CD4-positive, alpha-beta memory T cell (primary cell): ENCODE data around the gene ENGASE. TPM values are rescaled to one million over a fixed set of nuclear protein-coding genes. Genes with fewer than 3 reads are reported as not detected.

Source experiments
- CTCF ChIA-PET: fragments of 350-600 bp; sonication (Branson Sonifier 250); formaldehyde crosslinking; loops from one replicate; lab custom pipeline; 2021; ENCODE audit warnings: inconsistent platforms; ENCODE audit not compliant: partially characterized antibody; lab: Charles Lee
- POLR2A ChIA-PET: fragments of 350-600 bp; sonication (Branson Sonifier 250); formaldehyde crosslinking; loops from one replicate; lab custom pipeline; 2021; ENCODE audit not compliant: partially characterized antibody; lab: Charles Lee
- DNase-seq, 5 donors: peaks; one replicate each; pipeline versions ENCODE4 v3.0.0 to v3.0.0-alpha.2; 2020 to 2022; ENCODE audit warnings: mixed read lengths in 1 of 5
- H3K27ac ChIP-seq: one replicate; pipeline ENCODE4 v1.7.0; 2013; ENCODE audit warnings: low read depth, low read length
- H3K27me3 ChIP-seq: 2 replicates; pipeline ENCODE4 v1.7.0; 2013; ENCODE audit warnings: mild to moderate bottlenecking, low read length, moderate library complexity; ENCODE audit not compliant: insufficient read depth
- H3K36me3 ChIP-seq: 2 replicates; pipeline ENCODE4 v1.7.0; 2013; ENCODE audit warnings: mild to moderate bottlenecking, low read length, moderate library complexity; ENCODE audit not compliant: insufficient read depth
- H3K4me1 ChIP-seq: 2 replicates; pipeline ENCODE4 v1.7.0; 2013; ENCODE audit warnings: mild to moderate bottlenecking, low read length, moderate library complexity; ENCODE audit not compliant: insufficient read depth
- H3K4me3 ChIP-seq, 2 donors: one replicate each; pipeline ENCODE4 v1.7.0; 2013; ENCODE audit warnings: low read length in 2 of 2, mild to moderate bottlenecking in 1 of 2
- H3K9me3 ChIP-seq, 2 donors: one replicate each; pipeline ENCODE4 v1.7.0; 2013; ENCODE audit warnings: low read length in 2 of 2, control low read depth in 1 of 2; ENCODE audit not compliant: control insufficient read depth in 1 of 2
- H3K27ac Mint-ChIP-seq, 7 donors: one replicate each; pipeline ENCODE4 v1.8.0; 2020 to 2021; ENCODE audit warnings: mixed read lengths in 7 of 7, mild to moderate bottlenecking in 6 of 7, inconsistent platforms in 3 of 7, moderate library complexity in 3 of 7
- H3K27me3 Mint-ChIP-seq, 2 donors: one replicate each; pipeline ENCODE4 v1.8.0; 2020 to 2021; ENCODE audit warnings: mixed read lengths in 2 of 2
- H3K36me3 Mint-ChIP-seq, 2 donors: one replicate each; pipeline ENCODE4 v1.8.0; 2020 to 2021; ENCODE audit warnings: mixed read lengths in 2 of 2, inconsistent platforms in 1 of 2, mild to moderate bottlenecking in 1 of 2
- H3K4me1 Mint-ChIP-seq, 4 donors: one replicate each; pipeline ENCODE4 v1.8.0; 2020 to 2021; ENCODE audit warnings: mixed read lengths in 4 of 4, mild to moderate bottlenecking in 1 of 4
- H3K4me3 Mint-ChIP-seq, 8 donors: one replicate each; pipeline ENCODE4 v1.8.0; 2020 to 2021; ENCODE audit warnings: mixed read lengths in 8 of 8, mild to moderate bottlenecking in 7 of 8, moderate library complexity in 6 of 8, inconsistent platforms in 3 of 8
- H3K9me3 Mint-ChIP-seq, 8 donors: one replicate each; pipeline ENCODE4 v1.8.0; 2020 to 2021; ENCODE audit warnings: mixed read lengths in 8 of 8, mild to moderate bottlenecking in 5 of 8, inconsistent platforms in 3 of 8, moderate library complexity in 1 of 8
- intact Hi-C: fragments of 100-400 bp; cut with micrococcal nuclease; formaldehyde crosslinking; loops from one replicate; pipeline ENCODE4 v1.15.1; 2023
- polyA plus RNA-seq, 2 donors: library from polyadenylated mRNA; unstranded; fragments of 300-500 nt; fragmentation: Illumina TruSeq; gene quantifications; one replicate each; pipeline ENCODE4 v1.2.3, GENCODE V29; 2021
- total RNA-seq, 2 experiments: library from RNA; stranded (reverse); gene quantifications; one replicate each; pipeline ENCODE4 v1.2.3, GENCODE V29; 2021

Gene ENGASE
- total and polyA plus RNA-seq, 4 experiments from 2014 or later = 2.7 to 150 (median 75.8) TPM

DNA sequence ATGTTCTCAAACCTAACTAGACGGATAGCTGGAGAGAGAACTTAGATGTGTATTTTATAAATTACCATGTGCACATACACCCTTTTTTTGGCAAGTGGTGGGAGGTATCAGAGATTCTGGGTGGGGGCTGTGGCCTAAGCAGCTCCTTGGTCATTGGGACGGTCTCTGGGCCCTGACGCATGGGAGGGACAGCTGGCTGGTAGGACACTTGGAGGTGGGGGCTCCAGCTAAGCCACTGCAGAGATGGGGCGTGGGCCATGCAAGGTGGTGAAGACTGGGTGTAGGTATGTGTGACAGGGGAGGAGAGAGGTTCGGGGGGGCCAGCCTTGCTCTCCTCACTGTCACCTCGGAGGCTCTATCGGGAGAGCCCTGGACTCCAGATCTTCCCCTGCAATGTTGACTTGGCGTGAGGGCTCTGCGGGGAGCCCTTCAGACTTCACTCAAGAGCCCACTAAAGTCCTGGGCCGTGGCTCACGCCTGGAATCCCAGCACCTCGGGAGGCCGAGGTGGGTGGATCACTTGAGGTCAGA is 33.5 kb upstream of the ENGASE start:
- H3K4me1 Mint-ChIP-seq = peaks cover 0 to 11% (median 6%) of the 10 kb centered on the region in 4 donors
- no peak overlapping the region for H3K4me3 Mint-ChIP-seq
- intact Hi-C loops = no loop called here
- Histone ChIP-seq H3K9me3 (no peaks in the 10 kb centered on the region), H3K36me3 (no peaks in the 10 kb centered on the region), H3K4me3 (no peak overlapping the region), H3K27ac (no peak overlapping the region), H3K4me1 (no peaks in the 10 kb centered on the region), H3K27me3 (no peaks in the 10 kb centered on the region)
- H3K9me3 Mint-ChIP-seq = no peaks in the 10 kb centered on the region
- H3K27me3 Mint-ChIP-seq = peaks cover 15 to 20% of the 10 kb centered on the region in 2 donors
- DNase-seq = no peak
- ChIA-PET CTCF (interaction anchor here (0.8 kb wide), 1 partner anchor 8 kb away, joined by 3 read pairs; no protein-coding TSS in a partner anchor), POLR2A (no interaction called here)
- no peak overlapping the region for H3K27ac Mint-ChIP-seq
- H3K36me3 Mint-ChIP-seq = no peaks in the 10 kb centered on the region

DNA sequence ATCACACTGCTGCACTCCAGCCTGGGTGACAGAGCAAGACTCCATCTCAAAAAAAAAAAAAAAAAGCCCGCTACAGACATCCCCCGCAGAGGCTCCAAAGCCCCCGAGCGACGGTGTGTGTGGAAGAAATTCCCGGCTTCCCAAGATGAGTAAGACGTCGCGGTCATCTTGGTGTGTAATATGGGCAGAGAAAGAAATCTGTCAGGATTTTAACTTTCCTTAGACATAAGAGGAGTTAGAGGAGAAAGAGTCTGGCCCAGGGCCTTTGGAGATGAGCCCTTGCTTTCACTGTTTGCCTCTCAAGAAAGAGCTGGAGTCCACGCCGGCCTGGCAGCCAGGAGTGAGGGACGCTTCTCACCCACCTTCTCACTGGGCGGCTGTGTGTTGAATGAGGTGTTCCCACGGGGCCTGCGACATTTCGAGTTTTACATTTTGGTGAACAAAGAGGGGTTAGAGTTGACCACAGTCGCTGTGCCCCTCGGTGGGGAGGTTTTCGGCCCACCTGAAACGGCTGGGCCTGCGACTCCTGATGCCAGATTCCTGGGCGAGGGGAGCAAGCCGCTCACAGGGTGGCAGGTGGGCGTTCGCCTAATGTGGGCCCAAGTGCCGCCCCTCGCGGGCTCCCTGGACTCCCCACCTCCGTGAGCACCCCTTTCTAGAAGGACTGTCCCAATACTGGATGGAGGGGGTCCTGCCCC is 32.8 kb upstream of the ENGASE start:
- peaks cover 16 to 20% of the 10 kb centered on the region in 2 donors for H3K27me3 Mint-ChIP-seq
- DNase-seq = no peak
- no peak overlapping the region for H3K4me3 ChIP-seq
- H3K4me1 ChIP-seq = no peaks in the 10 kb centered on the region
- ChIA-PET CTCF (interaction anchor here (0.7 to 1.1 kb wide), 2 partner anchors 33 to 359 kb away, joined by 3 read pairs; partner anchors contain the start of gene ENGASE), POLR2A (interaction anchor here (0.8 kb wide), 1 partner anchor 19 kb away, joined by 3 read pairs; no protein-coding TSS in a partner anchor)
- intact Hi-C loops = loop anchor here (1.0 kb wide), 2 partner anchors 23 to 49 kb away; no protein-coding TSS in a partner anchor
- no peaks in the 10 kb centered on the region for H3K36me3 Mint-ChIP-seq
- no peaks in the 10 kb centered on the region for H3K9me3 Mint-ChIP-seq
- H3K4me1 Mint-ChIP-seq = peaks cover 0 to 11% (median 6%) of the 10 kb centered on the region in 4 donors
- no peaks in the 10 kb centered on the region for H3K36me3 ChIP-seq
- no peak overlapping the region for H3K27ac ChIP-seq
- H3K27ac Mint-ChIP-seq = no peak overlapping the region
- H3K27me3 ChIP-seq = no peaks in the 10 kb centered on the region
- no peak overlapping the region for H3K4me3 Mint-ChIP-seq
- H3K9me3 ChIP-seq = no peaks in the 10 kb centered on the region

DNA sequence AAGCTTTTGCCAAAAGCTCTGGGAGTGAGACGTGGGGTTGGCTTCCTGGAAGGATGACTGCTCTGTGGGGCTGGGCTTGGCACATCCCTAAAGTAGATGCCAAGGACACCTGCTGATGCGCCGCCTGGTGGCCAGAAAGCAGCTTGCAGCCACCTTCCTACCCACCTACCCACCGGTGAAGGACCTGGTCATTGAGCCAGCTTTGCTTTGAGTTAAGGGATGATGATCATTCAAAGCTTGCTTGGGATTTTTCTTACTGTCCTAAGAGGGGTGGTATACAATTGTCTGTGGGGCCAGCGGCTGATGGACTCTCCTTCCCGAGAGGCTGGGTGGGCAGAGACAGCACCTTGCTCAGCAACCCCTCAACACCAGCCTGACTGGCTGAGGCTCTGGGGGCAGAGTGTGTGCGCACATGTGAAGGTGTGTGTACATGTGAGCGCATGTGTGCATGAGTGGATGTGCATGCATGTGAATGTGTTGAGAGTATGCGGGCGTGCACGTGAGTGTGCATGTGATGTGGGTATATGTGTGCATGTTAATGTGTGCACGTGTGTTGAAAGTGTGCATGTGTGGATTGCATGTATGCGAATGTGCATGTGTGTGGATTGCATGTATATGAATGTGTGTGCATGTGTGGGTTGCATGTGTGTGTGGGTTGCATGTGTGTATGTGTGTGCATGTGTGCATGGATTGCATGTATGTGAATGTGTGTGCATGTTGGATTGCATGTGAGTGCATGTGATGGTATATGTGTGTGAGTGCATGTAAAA is 32.0 kb upstream of the ENGASE start:
- intact Hi-C loops = loop anchor here (1.0 kb wide), 2 partner anchors 23 to 49 kb away; no protein-coding TSS in a partner anchor

DNA sequence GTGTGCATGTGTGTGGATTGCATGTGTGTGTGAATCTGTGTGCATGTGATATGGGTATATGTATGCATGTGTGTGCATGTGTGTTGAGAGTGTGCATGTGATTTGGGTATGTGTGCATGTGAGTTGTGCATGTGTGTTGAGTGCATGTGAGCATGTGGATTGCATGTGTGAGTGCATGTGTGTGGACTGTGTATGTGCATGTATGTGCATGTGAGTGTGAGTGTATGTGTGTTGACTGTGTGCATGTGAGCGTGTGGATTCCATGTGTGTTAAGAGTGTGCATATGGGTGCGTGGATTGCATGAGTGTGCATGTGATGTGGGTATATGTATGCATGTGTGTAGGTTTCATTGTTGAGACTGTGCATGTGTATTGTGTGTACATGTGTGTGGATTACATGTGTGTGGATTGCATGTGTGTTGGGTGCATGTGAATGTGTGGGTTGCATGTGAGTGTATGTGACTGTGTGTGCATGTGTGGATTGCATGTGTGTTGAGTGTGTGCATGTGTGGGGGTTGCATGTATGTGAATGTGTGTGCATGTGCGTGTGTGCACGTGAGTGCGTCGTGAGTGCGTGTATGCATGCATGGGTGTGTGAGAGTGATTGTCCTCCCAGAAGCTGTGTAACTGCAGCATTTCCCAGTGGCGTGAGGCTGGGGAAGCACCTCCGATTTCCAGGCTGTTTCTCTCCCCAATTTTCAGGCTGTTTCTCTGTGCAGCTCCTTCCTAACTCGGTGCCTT is 31.3 kb upstream of the ENGASE start:
- Mint-ChIP-seq H3K4me3 (no peak overlapping the region), H3K36me3 (no peaks in the 10 kb centered on the region), H3K27me3 (peaks cover 16 to 19% of the 10 kb centered on the region in 2 donors), H3K27ac (no peak overlapping the region), H3K4me1 (peaks cover 0 to 11% (median 6%) of the 10 kb centered on the region in 4 donors), H3K9me3 (no peaks in the 10 kb centered on the region)
- DNase-seq = no peak
- no peaks in the 10 kb centered on the region for H3K36me3 ChIP-seq
- H3K27ac ChIP-seq = no peak overlapping the region
- no peaks in the 10 kb centered on the region for H3K4me1 ChIP-seq
- ChIA-PET CTCF (interaction anchor here (1.2 to 2.7 kb wide), 3 partner anchors 9 to 349 kb away, joined by 4 to 20 read pairs (median 5); no protein-coding TSS in a partner anchor), POLR2A (no interaction called here)
- no peaks in the 10 kb centered on the region for H3K27me3 ChIP-seq
- H3K9me3 ChIP-seq = no peaks in the 10 kb centered on the region
- H3K4me3 ChIP-seq = no peak overlapping the region
- intact Hi-C loops = no loop called here

More for the DNA sequence above, 32.0 kb upstream of the ENGASE start:
- no peaks in the 10 kb centered on the region for H3K9me3 ChIP-seq
- no peak overlapping the region for H3K4me3 Mint-ChIP-seq
- no peak overlapping the region for H3K27ac ChIP-seq
- peaks cover 0 to 11% (median 6%) of the 10 kb centered on the region in 4 donors for H3K4me1 Mint-ChIP-seq
- no peaks in the 10 kb centered on the region for H3K27me3 ChIP-seq
- no peaks in the 10 kb centered on the region for H3K36me3 ChIP-seq
- ChIA-PET POLR2A (interaction anchor here (0.8 kb wide), 1 partner anchor 20 kb away, joined by 3 read pairs; no protein-coding TSS in a partner anchor), CTCF (interaction anchor here (0.7 to 1.1 kb wide), 2 partner anchors 32 to 358 kb away, joined by 3 read pairs; partner anchors contain the start of gene ENGASE)
- DNase-seq = peak; percentile 48 to 60 (median 58)
- no peaks in the 10 kb centered on the region for H3K4me1 ChIP-seq
- no peak overlapping the region for H3K4me3 ChIP-seq
- no peak overlapping the region for H3K27ac Mint-ChIP-seq
- no peaks in the 10 kb centered on the region for H3K36me3 Mint-ChIP-seq
- no peaks in the 10 kb centered on the region for H3K9me3 Mint-ChIP-seq
- peaks cover 16 to 20% of the 10 kb centered on the region in 2 donors for H3K27me3 Mint-ChIP-seq

DNA sequence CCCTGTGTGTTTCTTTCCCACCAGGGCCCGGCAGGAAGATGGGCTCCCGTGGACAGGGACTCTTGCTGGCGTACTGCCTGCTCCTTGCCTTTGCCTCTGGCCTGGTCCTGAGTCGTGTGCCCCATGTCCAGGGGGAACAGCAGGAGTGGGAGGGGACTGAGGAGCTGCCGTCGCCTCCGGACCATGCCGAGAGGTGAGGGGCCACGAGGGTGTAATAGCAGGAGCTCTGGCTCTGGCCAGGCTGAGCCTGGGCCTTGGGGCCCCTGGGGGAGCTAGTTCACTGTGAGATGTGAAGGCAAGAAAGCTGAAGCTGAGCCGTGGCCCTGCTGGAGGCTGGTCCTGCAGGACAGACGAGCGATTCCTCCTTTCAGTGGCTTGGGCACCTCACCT is 30.7 kb upstream of the ENGASE start:
- Histone ChIP-seq H3K36me3 (no peaks in the 10 kb centered on the region), H3K4me3 (no peak overlapping the region), H3K4me1 (no peaks in the 10 kb centered on the region), H3K9me3 (no peaks in the 10 kb centered on the region), H3K27me3 (no peaks in the 10 kb centered on the region), H3K27ac (no peak overlapping the region)
- Mint-ChIP-seq H3K27me3 (peaks cover 16 to 19% of the 10 kb centered on the region in 2 donors), H3K4me3 (no peak overlapping the region), H3K27ac (no peak overlapping the region), H3K4me1 (peaks cover 0 to 11% (median 6%) of the 10 kb centered on the region in 4 donors), H3K9me3 (no peaks in the 10 kb centered on the region), H3K36me3 (no peaks in the 10 kb centered on the region)
- DNase-seq = no peak
- ChIA-PET POLR2A (no interaction called here), CTCF (interaction anchor here (0.8 to 2.7 kb wide), 7 partner anchors 7 to 349 kb away, joined by 3 to 20 read pairs (median 4); no protein-coding TSS in a partner anchor)
- intact Hi-C loops = no loop called here

DNA sequence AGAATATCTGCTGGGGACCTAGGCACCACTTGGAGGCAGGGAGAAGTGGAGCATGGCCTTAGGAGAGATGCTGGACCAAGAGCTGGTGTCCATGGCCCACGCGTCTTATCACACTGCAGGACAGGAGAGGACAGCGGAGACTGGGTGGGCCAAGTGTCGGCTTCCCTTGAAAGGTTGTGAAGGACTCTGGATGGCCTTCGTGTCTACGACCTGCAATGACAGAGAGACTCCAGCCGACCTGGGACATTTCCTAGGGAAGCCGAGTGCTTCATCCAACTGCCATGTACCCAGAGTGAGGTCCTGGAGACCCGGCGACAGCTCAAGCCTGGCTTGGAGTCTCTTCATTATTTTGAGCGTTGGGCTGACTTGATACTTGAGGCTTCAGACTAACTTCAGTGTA is 30.2 kb upstream of the ENGASE start:
- Mint-ChIP-seq H3K36me3 (no peaks in the 10 kb centered on the region), H3K9me3 (no peaks in the 10 kb centered on the region), H3K27me3 (peaks cover 17 to 19% of the 10 kb centered on the region in 2 donors), H3K4me1 (peaks cover 0 to 11% (median 6%) of the 10 kb centered on the region in 4 donors), H3K4me3 (no peak overlapping the region), H3K27ac (no peak overlapping the region)
- Histone ChIP-seq H3K27ac (no peak overlapping the region), H3K4me1 (no peaks in the 10 kb centered on the region), H3K4me3 (no peak overlapping the region), H3K36me3 (no peaks in the 10 kb centered on the region), H3K27me3 (no peaks in the 10 kb centered on the region), H3K9me3 (no peaks in the 10 kb centered on the region)
- intact Hi-C loops = no loop called here
- ChIA-PET CTCF (interaction anchor here (0.8 to 2.7 kb wide), 8 partner anchors 8 to 348 kb away, joined by 3 to 20 read pairs (median 4); no protein-coding TSS in a partner anchor), POLR2A (no interaction called here)
- DNase-seq = no peak
